ENCODE results near the gene SLC29A3. TPM values are rescaled to one million over a fixed set of nuclear protein-coding genes. Genes with fewer than 3 reads are reported as not detected.

SLC29A3 gene
- total and polyA plus RNA-seq, 2 experiments from 2014 or later: 10.3 to 12.3 TPM

DNA sequence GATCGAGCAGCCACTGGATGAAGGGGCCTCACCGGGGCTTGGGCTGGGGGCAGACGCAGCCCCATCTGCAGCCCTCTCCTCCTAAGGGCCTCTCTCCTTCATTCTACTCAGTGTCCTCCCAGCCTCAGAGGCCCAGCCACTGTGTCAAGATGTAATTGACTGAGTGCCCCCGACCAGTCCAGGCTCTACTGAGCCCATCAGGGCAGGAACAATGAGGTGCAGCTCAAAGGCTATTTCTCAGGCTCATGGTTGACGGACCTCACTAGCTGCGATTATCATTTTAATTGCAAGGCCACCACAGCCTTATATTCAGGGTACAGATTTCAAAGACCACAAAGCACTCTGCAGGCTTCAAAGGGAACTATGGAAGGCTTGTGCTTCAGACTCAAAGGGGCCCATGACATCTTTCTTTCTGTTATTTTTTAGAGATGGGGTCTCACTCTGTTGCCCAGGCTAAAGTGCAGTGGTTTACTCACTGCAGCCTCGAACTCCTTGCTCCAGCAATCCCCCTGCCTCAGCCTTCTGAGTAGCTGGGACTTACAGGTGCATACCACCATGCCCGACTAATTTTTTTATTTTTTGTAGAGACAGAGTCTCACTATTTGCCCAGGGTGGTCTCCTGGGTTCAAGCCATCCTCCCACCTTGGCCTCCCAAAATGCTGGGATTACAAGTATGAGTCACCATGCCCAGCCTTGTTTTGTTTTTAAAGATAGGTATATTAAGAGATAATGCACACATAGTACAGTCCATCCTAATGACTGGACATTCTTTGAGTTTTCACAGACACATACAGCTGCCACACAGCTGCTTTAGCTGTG is 23.7 kb downstream of the SLC29A3 start:
- Histone ChIP-seq H3K27me3 (ENCODE audit: insufficient read depth) (no peaks in the 10 kb centered on the region), H3F3A (replicated peaks; ENCODE audit: low read depth) (peaks cover 11% of the 10 kb centered on the region), H3K9me2 (ENCODE audit: insufficient read depth) (no peaks in the 10 kb centered on the region), H3K4me1 (ENCODE audit: insufficient read depth) (peaks cover 40% of the 10 kb centered on the region), H3K79me2 (replicated peaks; ENCODE audit: insufficient read depth) (no peaks in the 10 kb centered on the region), H4K20me1 (replicated peaks; ENCODE audit: insufficient read depth) (no peaks in the 10 kb centered on the region), H3K27ac (ENCODE audit: low read depth) (no peak overlapping the region; the same call in 1 of the 2 replicates), H3K36me3 (ENCODE audit: insufficient read depth) (no peaks in the 10 kb centered on the region), H3K4me2 (0 out of 2 replicates have a peak overlapping the region, but pooled peaks have one; percentile 63), H2AFZ (no peak overlapping the region), H3K4me3 (no peak overlapping the region)
- peak overlapping the region; percentile 96; the same call in 1 of the 2 replicates for H3K27ac Mint-ChIP-seq
- H3K4me1 Mint-ChIP-seq: peaks cover 51% of the 10 kb centered on the region
- TF ChIP-seq CREB1 (CRISPR knock-in tag; IDR thresholded peaks at IDR 0.05; ENCODE audit: low read depth): no peak
- TF ChIP-seq, protein P1, sequence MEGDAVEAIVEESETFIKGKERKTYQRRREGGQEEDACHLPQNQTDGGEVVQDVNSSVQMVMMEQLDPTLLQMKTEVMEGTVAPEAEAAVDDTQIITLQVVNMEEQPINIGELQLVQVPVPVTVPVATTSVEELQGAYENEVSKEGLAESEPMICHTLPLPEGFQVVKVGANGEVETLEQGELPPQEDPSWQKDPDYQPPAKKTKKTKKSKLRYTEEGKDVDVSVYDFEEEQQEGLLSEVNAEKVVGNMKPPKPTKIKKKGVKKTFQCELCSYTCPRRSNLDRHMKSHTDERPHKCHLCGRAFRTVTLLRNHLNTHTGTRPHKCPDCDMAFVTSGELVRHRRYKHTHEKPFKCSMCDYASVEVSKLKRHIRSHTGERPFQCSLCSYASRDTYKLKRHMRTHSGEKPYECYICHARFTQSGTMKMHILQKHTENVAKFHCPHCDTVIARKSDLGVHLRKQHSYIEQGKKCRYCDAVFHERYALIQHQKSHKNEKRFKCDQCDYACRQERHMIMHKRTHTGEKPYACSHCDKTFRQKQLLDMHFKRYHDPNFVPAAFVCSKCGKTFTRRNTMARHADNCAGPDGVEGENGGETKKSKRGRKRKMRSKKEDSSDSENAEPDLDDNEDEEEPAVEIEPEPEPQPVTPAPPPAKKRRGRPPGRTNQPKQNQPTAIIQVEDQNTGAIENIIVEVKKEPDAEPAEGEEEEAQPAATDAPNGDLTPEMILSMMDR (conservative IDR thresholded peaks at IDR 0.05; ENCODE audit: low read depth in 2 of 2): no peak
- peaks cover 3% of the 10 kb centered on the region; the same call in 2 of the 3 replicates for H3K36me3 Mint-ChIP-seq (ENCODE audit: low read depth)
- DNase-seq (ENCODE audit: low spot score) (no peak), ATAC-seq (no peak)
- 0 out of 3 replicates have a peak, but pooled peaks cover 4% of the 10 kb centered on the region for H3K9me3 Mint-ChIP-seq
- H3K4me3 Mint-ChIP-seq: no peak overlapping the region
- peaks cover 23% of the 10 kb centered on the region for H3K27me3 Mint-ChIP-seq (ENCODE audit: insufficient read depth, low read depth, poor library complexity)

DNA sequence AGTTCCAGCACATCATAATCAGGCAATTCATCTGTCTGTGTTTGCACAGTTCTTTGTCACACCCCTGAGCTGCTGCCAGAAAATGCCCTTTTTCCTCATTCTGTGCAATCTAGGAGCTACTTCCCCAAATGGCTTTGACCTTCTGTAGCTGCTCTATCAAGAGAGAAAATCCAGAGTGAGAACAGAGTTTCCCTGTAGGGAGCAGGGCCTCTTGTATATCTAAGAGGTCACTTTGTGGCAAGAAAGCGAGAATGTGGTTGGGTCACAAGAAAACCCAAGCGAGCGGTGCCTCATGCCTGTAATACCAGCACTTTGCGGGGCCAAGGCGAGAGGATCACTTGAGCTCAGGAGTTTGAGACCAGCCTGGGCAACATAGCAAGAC is 24.3 kb downstream of the SLC29A3 start:
- Histone ChIP-seq H2AFZ (no peak overlapping the region), H3K27me3 (ENCODE audit: insufficient read depth) (no peaks in the 10 kb centered on the region), H3K9me2 (ENCODE audit: insufficient read depth) (no peaks in the 10 kb centered on the region), H3K36me3 (ENCODE audit: insufficient read depth) (no peaks in the 10 kb centered on the region), H3K4me3 (no peak overlapping the region), H3K4me1 (ENCODE audit: insufficient read depth) (peaks cover 40% of the 10 kb centered on the region), H4K20me1 (replicated peaks; ENCODE audit: insufficient read depth) (no peaks in the 10 kb centered on the region), H3K27ac (ENCODE audit: low read depth) (peak overlapping the region; percentile 93), H3K79me2 (replicated peaks; ENCODE audit: insufficient read depth) (no peaks in the 10 kb centered on the region), H3F3A (replicated peaks; ENCODE audit: low read depth) (peaks cover 11% of the 10 kb centered on the region), H3K4me2 (0 out of 2 replicates have a peak overlapping the region, but pooled peaks have one; percentile 63)
- Mint-ChIP-seq H3K27ac (peak overlapping the region; percentile 96; the same call in 1 of the 2 replicates), H3K27me3 (ENCODE audit: insufficient read depth, low read depth, poor library complexity) (peaks cover 26% of the 10 kb centered on the region), H3K36me3 (ENCODE audit: low read depth) (peaks cover 3% of the 10 kb centered on the region; the same call in 2 of the 3 replicates), H3K4me3 (no peak overlapping the region), H3K4me1 (peaks cover 53% of the 10 kb centered on the region), H3K9me3 (0 out of 3 replicates have a peak, but pooled peaks cover 4% of the 10 kb centered on the region)
- ATAC-seq (no peak), DNase-seq (ENCODE audit: low spot score) (no peak)
- no peak for TF ChIP-seq ZNF331 (CRISPR knock-in tag; IDR thresholded peaks at IDR 0.05; ENCODE audit: low read depth)
- TF ChIP-seq, protein P2, sequence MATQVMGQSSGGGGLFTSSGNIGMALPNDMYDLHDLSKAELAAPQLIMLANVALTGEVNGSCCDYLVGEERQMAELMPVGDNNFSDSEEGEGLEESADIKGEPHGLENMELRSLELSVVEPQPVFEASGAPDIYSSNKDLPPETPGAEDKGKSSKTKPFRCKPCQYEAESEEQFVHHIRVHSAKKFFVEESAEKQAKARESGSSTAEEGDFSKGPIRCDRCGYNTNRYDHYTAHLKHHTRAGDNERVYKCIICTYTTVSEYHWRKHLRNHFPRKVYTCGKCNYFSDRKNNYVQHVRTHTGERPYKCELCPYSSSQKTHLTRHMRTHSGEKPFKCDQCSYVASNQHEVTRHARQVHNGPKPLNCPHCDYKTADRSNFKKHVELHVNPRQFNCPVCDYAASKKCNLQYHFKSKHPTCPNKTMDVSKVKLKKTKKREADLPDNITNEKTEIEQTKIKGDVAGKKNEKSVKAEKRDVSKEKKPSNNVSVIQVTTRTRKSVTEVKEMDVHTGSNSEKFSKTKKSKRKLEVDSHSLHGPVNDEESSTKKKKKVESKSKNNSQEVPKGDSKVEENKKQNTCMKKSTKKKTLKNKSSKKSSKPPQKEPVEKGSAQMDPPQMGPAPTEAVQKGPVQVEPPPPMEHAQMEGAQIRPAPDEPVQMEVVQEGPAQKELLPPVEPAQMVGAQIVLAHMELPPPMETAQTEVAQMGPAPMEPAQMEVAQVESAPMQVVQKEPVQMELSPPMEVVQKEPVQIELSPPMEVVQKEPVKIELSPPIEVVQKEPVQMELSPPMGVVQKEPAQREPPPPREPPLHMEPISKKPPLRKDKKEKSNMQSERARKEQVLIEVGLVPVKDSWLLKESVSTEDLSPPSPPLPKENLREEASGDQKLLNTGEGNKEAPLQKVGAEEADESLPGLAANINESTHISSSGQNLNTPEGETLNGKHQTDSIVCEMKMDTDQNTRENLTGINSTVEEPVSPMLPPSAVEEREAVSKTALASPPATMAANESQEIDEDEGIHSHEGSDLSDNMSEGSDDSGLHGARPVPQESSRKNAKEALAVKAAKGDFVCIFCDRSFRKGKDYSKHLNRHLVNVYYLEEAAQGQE (IDR thresholded peaks at IDR 0.05; ENCODE audit: unreplicated experiment): no peak
- TF ChIP-seq ZNF114 (CRISPR knock-in tag; IDR thresholded peaks at IDR 0.05): no peak
- TF ChIP-seq STAT1 (IDR thresholded peaks at IDR 0.05; ENCODE audit: unreplicated experiment): no peak
- TF ChIP-seq NANOG (IDR thresholded peaks at IDR 0.05; ENCODE audit: borderline replicate concordance): no peak
- TF ChIP-seq EZH2phosphoT487 (IDR thresholded peaks at IDR 0.05; ENCODE audit: unreplicated experiment): no peak
- no peak for TF ChIP-seq CREB1 (CRISPR knock-in tag; IDR thresholded peaks at IDR 0.05; ENCODE audit: low read depth)
- TF ChIP-seq POLR2AphosphoS5 (IDR thresholded peaks at IDR 0.05; ENCODE audit: low read depth): no peak

All from GM23338 (cell line).